NCI-H774 (cell line): ENCODE measurements around the gene ECPAS.
"Not testable (repeated sequence)": the region's sequence is repeated elsewhere in the genome, so short reads cannot be mapped to it uniquely, and the experiment has no call there.

ENCODE experiments used
- DNase-seq: peaks from one replicate; lab custom pipeline; 2025; lab: John Stamatoyannopoulos, UW

ECPAS gene, protein sequence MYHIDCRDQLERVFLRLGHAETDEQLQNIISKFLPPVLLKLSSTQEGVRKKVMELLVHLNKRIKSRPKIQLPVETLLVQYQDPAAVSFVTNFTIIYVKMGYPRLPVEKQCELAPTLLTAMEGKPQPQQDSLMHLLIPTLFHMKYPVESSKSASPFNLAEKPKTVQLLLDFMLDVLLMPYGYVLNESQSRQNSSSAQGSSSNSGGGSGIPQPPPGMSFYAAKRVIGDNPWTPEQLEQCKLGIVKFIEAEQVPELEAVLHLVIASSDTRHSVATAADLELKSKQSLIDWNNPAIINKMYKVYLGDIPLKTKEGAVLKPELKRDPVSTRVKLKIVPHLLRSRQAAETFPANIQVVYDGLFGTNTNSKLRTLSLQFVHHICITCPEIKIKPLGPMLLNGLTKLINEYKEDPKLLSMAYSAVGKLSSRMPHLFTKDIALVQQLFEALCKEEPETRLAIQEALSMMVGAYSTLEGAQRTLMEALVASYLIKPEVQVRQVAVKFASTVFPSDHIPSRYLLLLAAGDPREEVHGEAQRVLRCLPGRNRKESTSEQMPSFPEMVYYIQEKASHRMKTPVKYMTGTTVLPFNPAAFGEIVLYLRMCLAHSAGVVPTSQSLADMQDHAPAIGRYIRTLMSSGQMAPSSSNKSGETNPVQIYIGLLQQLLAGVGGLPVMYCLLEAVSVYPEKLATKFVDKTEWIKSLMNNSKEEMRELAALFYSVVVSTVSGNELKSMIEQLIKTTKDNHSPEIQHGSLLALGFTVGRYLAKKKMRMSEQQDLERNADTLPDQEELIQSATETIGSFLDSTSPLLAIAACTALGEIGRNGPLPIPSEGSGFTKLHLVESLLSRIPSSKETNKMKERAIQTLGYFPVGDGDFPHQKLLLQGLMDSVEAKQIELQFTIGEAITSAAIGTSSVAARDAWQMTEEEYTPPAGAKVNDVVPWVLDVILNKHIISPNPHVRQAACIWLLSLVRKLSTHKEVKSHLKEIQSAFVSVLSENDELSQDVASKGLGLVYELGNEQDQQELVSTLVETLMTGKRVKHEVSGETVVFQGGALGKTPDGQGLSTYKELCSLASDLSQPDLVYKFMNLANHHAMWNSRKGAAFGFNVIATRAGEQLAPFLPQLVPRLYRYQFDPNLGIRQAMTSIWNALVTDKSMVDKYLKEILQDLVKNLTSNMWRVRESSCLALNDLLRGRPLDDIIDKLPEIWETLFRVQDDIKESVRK (N-terminal part only)

GRCh38 chr9:111483858-111484571, at the start of gene ECPAS:
Gene ECPAS (minus strand): TSS chr9:111484383. CDS start chr9:111472918, 11,465 bp downstream.
- peak; percentile 76 for DNase-seq

- DNase-seq: no peak
These were observed 49.1 kb upstream of the ECPAS start for GRCh38 chr9:111533099-111533790.

DNA sequence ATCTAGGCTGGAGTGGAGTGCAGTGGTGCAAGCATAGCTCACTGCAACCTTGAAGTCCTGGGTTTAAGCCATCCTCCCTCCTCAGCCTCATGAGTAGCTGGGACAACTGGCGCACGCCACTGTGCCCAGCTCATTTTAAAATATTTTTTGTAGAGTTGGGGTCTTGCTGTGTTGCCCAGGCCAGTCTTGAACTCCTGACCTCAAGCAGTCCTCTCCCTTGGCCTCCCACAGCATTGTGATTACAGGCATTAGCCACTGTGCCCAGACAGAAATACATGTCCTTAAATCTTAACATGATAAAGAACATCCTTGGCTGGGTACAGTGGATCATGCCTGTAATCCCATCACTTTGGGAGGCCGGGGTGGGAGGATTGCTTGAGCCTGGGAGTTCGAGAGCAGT, 47.5 kb upstream of the ECPAS start:
- DNase-seq: no peak

- DNase-seq: no peak
These were observed 45.6 kb upstream of the ECPAS start for GRCh38 chr9:111529787-111530186.

GRCh38 chr9:111527347-111527746, 43.2 kb upstream of the ECPAS start:
- no peak for DNase-seq

DNA sequence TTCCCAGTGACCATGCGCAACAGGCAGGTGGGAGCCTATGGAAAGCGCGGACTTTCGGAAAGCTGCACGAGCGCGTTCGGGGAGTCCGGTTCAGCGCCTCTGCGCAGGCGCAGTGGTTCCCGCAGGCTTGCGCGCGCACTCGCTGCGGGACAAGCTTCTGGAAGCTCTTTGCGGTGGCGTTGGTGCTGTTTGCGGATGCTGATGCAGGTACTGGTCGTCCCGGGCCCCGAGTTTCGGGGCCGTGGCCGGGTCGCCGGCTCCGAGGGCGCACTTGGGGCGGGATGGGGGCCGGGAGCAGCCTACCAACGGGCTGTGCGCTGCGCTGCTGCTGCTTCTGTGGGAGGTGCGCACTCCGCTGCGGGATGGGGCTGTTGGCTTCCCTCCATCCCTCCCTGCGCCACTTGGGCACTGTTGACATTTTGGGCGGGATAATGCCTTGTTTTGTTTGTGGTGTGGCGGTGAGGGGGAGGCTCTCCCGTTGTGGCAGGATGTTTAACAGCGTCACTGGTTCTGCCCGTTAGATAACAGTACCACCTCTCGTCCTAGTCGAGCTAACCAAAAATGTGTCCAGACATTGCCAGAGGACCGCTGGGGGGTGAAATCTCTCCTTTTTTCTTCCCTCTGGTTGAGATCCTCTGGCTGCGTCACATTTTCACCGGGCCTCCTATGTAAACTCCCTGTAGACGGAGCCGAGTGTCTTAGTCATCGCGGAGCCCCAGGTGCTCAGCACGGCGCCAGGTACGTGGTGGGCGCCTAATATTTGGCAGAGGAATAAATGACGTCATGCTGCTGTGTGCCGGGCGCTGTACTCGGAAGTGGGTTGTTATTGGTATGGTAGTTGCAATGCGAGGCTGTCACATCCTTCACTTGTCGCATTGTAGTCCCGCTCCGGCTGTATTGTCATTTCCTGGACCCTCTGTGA, 41.1 kb upstream of the ECPAS start, which contains the start of gene ZNF483:
TSS of gene ZNF483 (plus strand) at position 124 of the 922 bp plus-strand sequence. CDS start 2,217 bp downstream, outside the sequence.
- peak; percentile 92 for DNase-seq

DNA sequence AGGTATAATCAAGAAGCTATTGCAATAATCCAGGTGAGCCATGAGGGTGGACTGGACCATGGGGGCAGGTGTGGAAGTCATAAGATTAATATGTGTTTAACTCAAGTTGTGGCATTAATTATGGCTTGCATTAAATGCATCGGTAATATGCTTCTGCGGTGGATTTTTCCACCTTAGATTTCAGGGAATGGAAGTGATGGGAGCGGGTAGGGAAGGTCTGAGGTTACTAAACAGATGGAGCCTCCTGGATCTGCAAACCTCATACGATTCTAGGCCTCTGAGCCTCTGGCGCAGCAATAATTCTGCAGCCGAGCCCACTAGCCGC, 40.5 kb upstream of the ECPAS start:
- no peak for DNase-seq

DNA sequence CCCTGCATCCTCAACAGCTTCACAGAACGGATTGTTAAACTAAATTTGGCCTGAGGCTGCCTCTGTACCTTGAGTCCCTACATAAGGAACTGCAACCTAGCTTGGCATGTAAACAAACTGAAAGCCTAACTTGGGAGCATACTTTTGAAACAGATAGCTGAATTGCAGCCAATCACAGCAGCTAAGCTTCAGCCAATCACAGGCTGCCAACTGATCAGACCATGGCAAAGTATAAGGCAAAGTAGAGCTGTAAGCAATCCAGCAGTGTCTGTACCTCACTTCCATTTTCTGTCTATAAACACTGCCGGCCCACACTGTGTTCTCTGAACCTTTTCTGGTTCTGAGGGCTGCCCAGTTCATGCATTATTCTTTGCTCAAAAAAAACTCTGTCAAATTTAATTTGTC, 31.9 kb upstream of the ECPAS start:
- DNase-seq: no peak

DNA sequence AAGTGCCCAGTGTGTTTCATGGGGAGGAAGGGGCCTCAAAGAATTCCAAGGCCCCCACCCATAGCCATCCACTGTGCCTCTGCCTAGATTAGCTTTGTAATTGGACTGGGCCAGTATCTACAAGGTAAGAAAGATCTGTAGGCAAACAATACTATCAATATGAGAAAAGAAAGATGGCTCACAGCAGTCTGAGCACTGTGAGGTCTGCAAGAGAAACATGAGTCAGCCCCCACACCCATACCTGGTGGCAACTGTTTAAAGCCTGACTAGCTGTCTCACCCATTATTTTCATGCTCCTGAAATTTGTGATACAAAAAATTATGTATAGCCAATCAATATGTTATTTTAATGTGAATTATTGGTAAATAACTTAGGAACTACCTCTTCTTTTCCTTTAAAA, 30.8 kb upstream of the ECPAS start:
- no peak for DNase-seq

- DNase-seq: not testable (repeated sequence)
These were observed 27.4 kb upstream of the ECPAS start for GRCh38 chr9:111511581-111511980.

DNA sequence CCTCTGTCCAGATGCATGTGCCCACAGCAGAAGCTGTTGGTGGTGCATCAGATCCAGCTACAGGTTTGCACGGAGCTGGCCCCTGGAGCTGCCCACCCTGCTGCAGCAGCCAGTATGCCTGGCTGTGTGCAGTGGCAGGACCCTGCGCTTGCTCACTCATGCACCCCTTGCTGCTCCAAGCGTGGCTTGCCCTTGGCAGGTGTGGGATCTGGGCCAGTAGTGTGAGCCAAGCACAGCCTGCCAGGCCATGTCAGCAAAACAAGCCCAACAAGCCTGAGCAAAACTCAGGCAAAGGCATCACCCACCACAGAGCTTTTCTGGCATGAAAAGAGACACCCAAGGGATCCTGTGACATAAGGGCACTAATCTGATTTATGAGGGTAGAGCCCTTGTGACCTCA, 18.3 kb upstream of the ECPAS start:
- DNase-seq: no peak

GRCh38 chr9:111501648-111502047, 17.5 kb upstream of the ECPAS start:
- no peak for DNase-seq

DNA sequence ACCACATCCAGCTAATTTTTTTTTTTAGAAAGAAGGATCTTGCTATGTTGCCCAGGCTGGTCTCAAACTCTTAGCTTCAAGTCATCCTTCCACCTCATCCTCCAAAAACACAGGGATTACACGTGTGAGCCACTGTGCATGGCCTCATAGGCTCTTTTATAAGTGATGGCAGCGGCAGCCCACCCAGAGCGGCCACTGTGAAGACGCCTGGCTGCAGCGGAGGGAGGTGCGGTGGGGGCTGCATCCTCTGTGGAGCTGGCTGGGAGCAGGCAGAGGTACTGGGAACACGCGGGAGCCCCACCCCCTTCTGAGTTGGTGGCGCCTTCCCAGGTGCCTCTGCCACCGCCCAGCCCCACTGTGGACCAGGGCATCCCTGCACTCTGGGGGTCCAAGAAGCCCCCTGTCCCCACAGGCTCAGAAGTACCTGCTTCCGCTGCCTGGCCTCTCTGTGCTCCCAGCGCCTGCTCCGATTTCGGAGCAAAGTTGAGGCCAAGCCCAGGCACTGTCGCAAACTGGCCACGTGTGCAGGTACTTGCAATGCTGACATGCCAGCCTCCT, 16.9 kb upstream of the ECPAS start:
- no peak for DNase-seq

GRCh38 chr9:111497196-111497595, 13.0 kb upstream of the ECPAS start:
- DNase-seq: not testable (repeated sequence)

- no peak for DNase-seq
These were observed 350 bp upstream of the ECPAS start for GRCh38 chr9:111484572-111484894.

- DNase-seq: peak; percentile 48
These were observed 735 bp downstream of the ECPAS start for GRCh38 chr9:111483439-111483857.

- peak; percentile 48 for DNase-seq
These were observed 1.3 kb downstream of the ECPAS start for GRCh38 chr9:111482694-111483438.

GRCh38 chr9:111481885-111482636, 2.1 kb downstream of the ECPAS start:
- DNase-seq: no peak
